ENCODE measurements around the gene FIZ1.

- no peak for TF ChIP-seq EZH2 (IDR thresholded peaks at IDR 0.05)
- TF ChIP-seq POLR2AphosphoS5 (IDR thresholded peaks at IDR 0.05; ENCODE audit: borderline replicate concordance, low read depth, low read length), result no peak
These were observed 44.5 kb upstream of the FIZ1 start for GRCh38 chr19:55643887-55644176.

All from SK-N-MC (cell line).